Measurements from ENCODE around the gene CLN5. TPM values are rescaled to one million over a fixed set of nuclear protein-coding genes. Genes with fewer than 3 reads are reported as not detected.

Gene CLN5
- total and polyA plus RNA-seq, 12 donors = 16.7 to 46.9 (median 37.1) TPM

DNA sequence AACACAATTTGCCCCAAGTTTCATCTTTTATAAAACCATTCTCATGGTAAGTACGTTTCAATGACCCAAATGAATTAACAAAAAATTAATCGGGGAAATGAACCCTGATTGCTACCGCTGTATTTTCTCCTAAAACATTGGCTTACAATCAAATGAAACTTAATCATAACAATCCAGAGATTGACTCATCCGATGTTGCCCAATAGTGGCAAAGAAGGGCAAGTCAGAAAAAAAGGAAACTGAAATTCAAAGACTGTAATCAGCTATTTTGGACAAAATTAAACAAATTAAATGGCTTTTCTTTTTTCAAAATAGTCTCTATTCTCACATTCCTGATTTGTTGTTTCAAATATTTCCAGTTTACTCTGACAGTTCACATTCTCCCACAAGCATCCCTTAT lies 47.4 kb upstream of the CLN5 start:
- peak overlapping the region in 1 of 5 donors; percentile 24 for H3K27ac ChIP-seq
- 18 to 34% (median 30%) methylated on average over 4 of the region's 4 CpGs for WGBS, 4 donors
- peak overlapping the region in 1 of 4 donors; percentile 22 for H3K4me3 ChIP-seq
- intact Hi-C loops (cut with DNase I) = no loop called here
- DNase-seq = peak in 4 of 7 donors; percentile 34 to 55 (median 44)
- H3K9me3 ChIP-seq (replicated peaks in 1 of 3) = no peaks in the 10 kb centered on the region
- TF ChIP-seq CTCF (IDR thresholded peaks at IDR 0.05) (no peak), POLR2A (IDR thresholded peaks at IDR 0.05) (no peak)
- H3K27me3 ChIP-seq = no peaks in the 10 kb centered on the region
- peaks cover 0 to 9% of the 10 kb centered on the region in 2 donors for H3K4me1 ChIP-seq (replicated peaks in 1 of 2)
- H3K36me3 ChIP-seq (replicated peaks in 1 of 2) = no peaks in the 10 kb centered on the region

GRCh38 chr13:76948149-76948548 lies 43.7 kb upstream of the CLN5 start, which contains the start of gene ACOD1:
Gene ACOD1 (plus strand): TSS chr13:76948511. CDS start chr13:76948559, 48 bp downstream.
- no peaks in the 10 kb centered on the region for H3K36me3 ChIP-seq (replicated peaks in 1 of 2)
- TF ChIP-seq POLR2A (IDR thresholded peaks at IDR 0.05) (no peak), CTCF (IDR thresholded peaks at IDR 0.05) (no peak)
- 71 to 81% (median 77%) methylated on average over 2 of the region's 2 CpGs for WGBS, 4 donors

DNA sequence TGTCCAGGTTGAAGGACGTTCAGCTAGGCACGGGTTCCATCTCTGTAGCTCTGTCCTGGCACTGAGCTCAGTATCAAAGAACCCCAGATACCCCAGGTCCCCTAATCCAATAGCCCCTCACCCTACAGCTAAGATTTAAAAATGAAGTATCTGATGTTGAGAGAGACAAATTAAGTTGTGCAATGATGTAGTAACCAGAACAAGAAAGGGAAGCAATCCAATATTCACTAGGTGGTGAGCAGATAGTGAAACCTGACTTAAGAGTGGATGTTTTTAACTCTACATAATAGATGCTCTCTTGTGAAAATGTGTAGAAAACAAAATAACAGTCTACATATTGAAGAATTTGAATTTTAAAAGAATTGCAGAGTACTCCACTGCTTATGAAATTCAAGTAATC lies 41.8 kb upstream of the CLN5 start:
- Histone ChIP-seq H3K9me3 (replicated peaks in 1 of 3) (no peaks in the 10 kb centered on the region), H3K36me3 (replicated peaks in 1 of 2) (no peaks in the 10 kb centered on the region), H3K27ac (no peak overlapping the region), H3K27me3 (no peaks in the 10 kb centered on the region), H3K4me3 (no peak overlapping the region), H3K4me1 (replicated peaks in 1 of 2) (no peaks in the 10 kb centered on the region)
- TF ChIP-seq CTCF (IDR thresholded peaks at IDR 0.05) = no peak
- no peak for TF ChIP-seq POLR2A (IDR thresholded peaks at IDR 0.05)
- WGBS, 4 donors = 72 to 83% (median 78%) methylated on average over 2 of the region's 2 CpGs
- intact Hi-C loops (cut with DNase I) = no loop called here
- DNase-seq = no peak

More at GRCh38 chr13:76948149-76948548, 43.7 kb upstream of the CLN5 start, which contains the start of gene ACOD1:
- DNase-seq = no peak
- intact Hi-C loops (cut with DNase I) = no loop called here
- H3K27me3 ChIP-seq = no peaks in the 10 kb centered on the region
- no peak within 1 kb of the TSS for H3K27ac ChIP-seq
- H3K4me1 ChIP-seq (replicated peaks in 1 of 2) = peaks cover 0 to 9% of the 10 kb centered on the region in 2 donors
- no peaks in the 10 kb centered on the region for H3K9me3 ChIP-seq (replicated peaks in 1 of 3)
- no peak within 1 kb of the TSS for H3K4me3 ChIP-seq

DNA sequence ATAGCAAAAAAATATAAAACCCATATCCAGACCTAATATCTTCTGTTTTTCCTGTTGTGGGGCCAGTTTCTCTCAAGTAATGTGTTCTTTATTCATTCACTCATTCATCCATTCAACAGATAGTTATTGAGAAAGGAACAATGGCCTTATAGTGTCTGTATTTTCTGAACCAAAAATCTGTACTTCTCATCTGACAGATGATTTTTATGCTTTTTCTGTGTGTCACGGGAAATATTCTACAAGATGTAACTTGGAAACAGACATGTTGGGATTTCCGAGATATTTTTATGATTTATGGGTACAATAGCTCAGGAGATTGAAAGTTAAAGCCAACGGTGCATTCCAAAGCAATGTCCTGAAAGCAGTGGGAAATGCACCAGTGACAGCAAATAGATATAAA lies 37.9 kb upstream of the CLN5 start:
- H3K9me3 ChIP-seq (replicated peaks in 1 of 3) = no peaks in the 10 kb centered on the region
- no peak for TF ChIP-seq CTCF (IDR thresholded peaks at IDR 0.05)
- TF ChIP-seq POLR2A (IDR thresholded peaks at IDR 0.05) = no peak
- H3K27me3 ChIP-seq = no peaks in the 10 kb centered on the region
- no peaks in the 10 kb centered on the region for H3K4me1 ChIP-seq (replicated peaks in 1 of 2)
- intact Hi-C loops (cut with DNase I) = no loop called here
- 31 to 44% (median 38%) methylated on average over 3 of the region's 3 CpGs for WGBS, 4 donors
- no peaks in the 10 kb centered on the region for H3K36me3 ChIP-seq (replicated peaks in 1 of 2)
- H3K27ac ChIP-seq = no peak overlapping the region
- H3K4me3 ChIP-seq = no peak overlapping the region
- no peak for DNase-seq

All from adrenal gland (tissue), 12 donors.